HepG2 (cell line): ENCODE results near the gene GZF1. TPM values are rescaled to one million over a fixed set of nuclear protein-coding genes. Genes with fewer than 3 reads are reported as not detected.

Source experiments
- NFE2 ChIP-seq: sonication (generic); formaldehyde crosslinking; IDR thresholded peaks from 2 replicates; pipeline ENCODE4 v1.4.0; 2020; ENCODE audit warnings: missing genetic modification reagents
- RBM39 ChIP-seq: fragments of 200-400 bp; formaldehyde crosslinking; IDR thresholded peaks from one replicate; pipeline ENCODE4 v1.6.1; 2018; ENCODE audit warnings: antibody characterized with exemption, mild to moderate bottlenecking, low read depth, low read length; ENCODE audit not compliant: poor library complexity, severe bottlenecking
- SMARCE1 ChIP-seq: fragments of 450-650 bp; IDR thresholded peaks from 2 replicates; pipeline ENCODE4 v1.6.1; 2017; ENCODE audit warnings: borderline replicate concordance
- SRY ChIP-seq: sonication (generic); formaldehyde crosslinking; IDR thresholded peaks from 2 replicates; pipeline ENCODE4 v1.8.0; 2022; ENCODE audit warnings: mild to moderate bottlenecking, missing genetic modification reagents
- TFDP2 ChIP-seq: sonication (generic); formaldehyde crosslinking; IDR thresholded peaks from 2 replicates; pipeline ENCODE4 v1.4.0; 2020; ENCODE audit warnings: missing genetic modification reagents
- ZFP36 ChIP-seq: fragments of 150-350 bp; IDR thresholded peaks from 2 replicates; pipeline ENCODE4 v1.6.1; 2018; ENCODE audit warnings: borderline replicate concordance, low read length, low read depth; ENCODE audit not compliant: partially characterized antibody
- ZMAT3 ChIP-seq: sonication (generic); formaldehyde crosslinking; conservative IDR thresholded peaks from 2 replicates; pipeline ENCODE4 v1.7.0; 2021; ENCODE audit warnings: missing genetic modification reagents
- ZNF142 ChIP-seq: sonication (generic); formaldehyde crosslinking; IDR thresholded peaks from 2 replicates; pipeline ENCODE4 v1.4.0; 2020; ENCODE audit warnings: missing genetic modification reagents
- ZNF407 ChIP-seq: sonication (generic); formaldehyde crosslinking; IDR thresholded peaks from one replicate; pipeline ENCODE4 v1.5.1; 2020; ENCODE audit warnings: mild to moderate bottlenecking, missing genetic modification reagents; ENCODE audit errors: not compliant biosample characterization
- ZNF570 ChIP-seq: sonication (generic); formaldehyde crosslinking; IDR thresholded peaks from 2 replicates; pipeline ENCODE4 v1.4.0; 2020; ENCODE audit warnings: mild to moderate bottlenecking, missing genetic modification reagents, borderline replicate concordance
- ZSCAN31 ChIP-seq: sonication (generic); formaldehyde crosslinking; IDR thresholded peaks from 2 replicates; pipeline ENCODE4 v1.5.0; 2020; ENCODE audit warnings: low read depth, mild to moderate bottlenecking, missing genetic modification reagents
- polyA plus RNA-seq, 8 experiments: library from polyadenylated mRNA; depleted of rRNA in 3 of 8; stranded (reverse) in 7 of 8; unstranded in 1 of 8; fragments of >200 nt; fragmentation: Illumina TruSeq in 4 of 8; extraction: Trizol in 4 of 8; gene quantifications; 2 replicates each; pipeline versions ENCODE4 v1.2.1 to v1.2.3, GENCODE V29; 2011 to 2016; ENCODE audit warnings: low read depth in 4 of 8, missing spikeins in 1 of 8, mixed read lengths in 1 of 8; ENCODE audit not compliant: insufficient read depth in 1 of 8
- total RNA-seq, 5 experiments: library from RNA; depleted of rRNA; stranded (reverse); fragments of >200 nt; fragmentation: Illumina TruSeq; extraction: Trizol; gene quantifications; 2 replicates each; pipeline ENCODE4 v1.2.3, GENCODE V29; 2016; ENCODE audit warnings: low read depth in 1 of 5

GZF1 gene
- total and polyA plus RNA-seq, 2 of the 13 experiments (the other 11 are each of a cell fraction or from before 2014, with no cell fraction given) = 16.9 to 26.0 TPM

GRCh38 chr20:23420943-23421931 is 59.3 kb downstream of the GZF1 start, which contains the start of gene NAPB (continued):
- TF ChIP-seq TFDP2 (CRISPR knock-in tag) (peak; percentile 85), NFE2 (CRISPR knock-in tag) (no peak), SRY (CRISPR knock-in tag) (peak; percentile 67; the same call in 1 of the 2 replicates), ZNF407 (CRISPR knock-in tag) (peak; percentile 93), ZNF570 (no peak), ZMAT3 (CRISPR knock-in tag) (0 out of 2 replicates have a peak, but pooled peaks have one; percentile 43), ZSCAN31 (CRISPR knock-in tag) (peak; percentile 69; the same call in 1 of the 2 replicates), RBM39 (peak; percentile 53), ZFP36 (peak; percentile 19), SMARCE1 (no peak), ZNF142 (CRISPR knock-in tag) (no peak)
